Pons (tissue), 1 donor: ENCODE data around the gene NTPCR.
A peak's percentile ranks its signal among the peaks of the same experiment; 100 is the strongest.
"Not testable (repeated sequence)": the region's sequence is repeated elsewhere in the genome, so short reads cannot be mapped to it uniquely, and the experiment has no call there.

Experiments used
- DNase-seq: peaks from one replicate; pipeline ENCODE4 v3.0.0-alpha.2; 2016; ENCODE audit warnings: low spot score

The NTPCR gene

GRCh38 chr1:232950197-232951176, at the start of gene NTPCR:
Gene NTPCR (plus strand): TSS chr1:232950611. CDS start chr1:232950711, 100 bp downstream.
- peak; percentile 88 for DNase-seq

- no peak for DNase-seq
Measured at GRCh38 chr1:232900818-232901217, 49.6 kb upstream of the NTPCR start.

DNA sequence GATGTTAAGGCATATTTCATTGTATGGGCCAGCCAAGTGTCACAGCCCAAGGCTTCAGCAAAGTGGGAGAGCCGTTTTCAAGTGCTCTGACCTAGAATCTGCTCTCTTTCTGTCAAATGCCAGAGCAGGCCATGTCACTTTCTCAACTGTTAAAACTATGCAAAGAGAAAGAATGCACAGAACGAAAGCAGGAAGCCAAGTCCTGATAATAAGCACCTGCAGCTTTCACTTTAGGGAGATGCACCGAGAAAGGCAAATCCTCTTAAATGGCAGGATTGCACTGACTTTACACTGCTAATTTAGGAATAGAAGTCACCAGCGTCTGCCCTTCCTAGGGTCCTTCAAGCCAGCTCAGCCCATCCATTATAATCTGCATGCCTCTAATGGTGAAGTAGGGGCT, 49.2 kb upstream of the NTPCR start:
- DNase-seq = no peak

- DNase-seq = no peak
Measured at GRCh38 chr1:232902774-232903350, 47.5 kb upstream of the NTPCR start.

DNA sequence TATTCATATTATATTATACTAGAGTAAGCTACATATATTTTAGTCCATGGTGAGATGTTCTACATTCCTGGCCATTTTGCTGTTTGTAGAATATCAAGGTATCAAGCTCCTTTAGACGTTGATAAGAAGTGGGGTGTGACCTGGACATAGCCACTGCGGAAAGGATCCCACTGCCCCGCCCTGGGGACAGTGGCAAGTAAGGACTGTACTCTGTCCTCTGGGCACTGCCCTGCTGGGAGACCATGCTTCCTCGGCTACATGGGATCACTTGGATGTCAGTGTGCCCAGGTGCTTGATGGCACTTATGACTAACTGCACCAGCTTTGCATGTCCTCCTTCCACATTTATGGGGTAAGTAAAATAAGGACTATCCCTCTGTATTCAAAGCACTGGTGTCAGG, 46.3 kb upstream of the NTPCR start:
- DNase-seq = no peak

DNA sequence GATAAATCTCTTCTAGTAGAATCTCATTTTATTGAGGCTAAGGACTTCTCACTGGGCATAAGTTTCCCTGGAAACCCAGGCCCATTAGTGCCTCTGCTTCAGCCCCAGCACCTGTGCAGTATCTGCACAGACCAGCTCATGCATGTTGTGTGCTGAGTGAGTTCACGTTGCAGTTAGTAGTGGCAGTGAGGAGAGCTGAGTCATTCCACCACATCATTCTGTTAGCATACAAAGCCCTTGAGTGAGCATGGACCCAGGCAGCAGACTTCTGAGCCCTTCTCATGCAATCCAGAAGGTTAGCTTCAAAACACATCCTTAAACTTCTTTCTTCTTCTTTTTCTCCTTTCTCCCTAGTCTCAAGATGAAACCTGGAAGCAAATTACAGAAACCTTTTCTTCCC, 45.8 kb upstream of the NTPCR start:
- DNase-seq = no peak

DNA sequence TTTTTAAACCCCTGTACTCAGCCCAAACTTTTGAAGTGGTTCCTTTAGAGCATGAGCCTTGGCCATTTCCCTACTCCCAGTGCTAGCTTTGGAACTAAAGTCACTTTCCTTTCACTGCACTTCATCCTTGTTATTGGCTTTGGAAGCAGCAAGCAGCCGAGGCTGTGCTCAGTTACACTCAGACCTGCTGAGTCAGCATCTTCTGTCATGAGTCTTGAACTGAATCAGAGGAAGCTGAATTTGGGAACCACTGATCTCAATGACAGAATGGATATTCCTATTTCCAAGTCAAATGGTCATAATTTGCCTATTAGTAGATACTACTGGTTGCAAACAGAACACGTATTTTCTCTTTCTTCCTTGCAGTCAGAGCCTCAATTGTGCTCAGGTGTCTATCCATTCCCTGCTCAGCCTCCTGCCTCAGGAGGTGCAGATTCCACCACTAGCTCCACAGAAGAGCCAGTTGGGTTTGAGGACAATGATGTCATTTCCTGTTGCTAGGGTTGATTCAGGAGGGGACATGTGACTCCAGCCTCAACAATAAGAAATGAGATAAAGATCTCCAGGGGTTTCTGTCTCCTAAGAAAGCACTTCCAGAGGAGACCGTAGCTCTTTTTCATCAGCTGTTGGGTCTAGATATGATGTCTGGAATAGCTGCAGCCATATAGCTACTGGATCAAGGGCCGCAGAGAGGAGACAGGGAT, 44.9 kb upstream of the NTPCR start:
- DNase-seq = peak; percentile 3

DNA sequence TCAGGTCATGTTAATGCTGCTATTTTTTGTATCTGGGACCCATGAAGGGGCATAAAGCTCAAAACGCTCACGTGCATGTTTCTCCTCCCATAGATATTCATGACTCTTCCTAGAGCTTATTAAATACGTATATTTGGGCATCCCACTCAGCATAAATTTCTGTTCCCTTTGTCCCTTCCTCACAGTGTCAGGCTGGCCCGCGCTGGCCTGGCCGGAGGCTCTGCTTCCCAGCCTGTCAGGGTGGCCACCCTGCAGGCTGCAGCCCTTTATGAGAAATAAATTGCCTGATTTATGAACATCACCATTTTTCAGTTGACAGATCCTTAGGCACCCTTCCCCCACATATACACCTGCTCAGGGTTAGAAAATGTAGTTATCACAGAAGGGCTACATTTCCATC, 44.0 kb upstream of the NTPCR start:
- no peak for DNase-seq

DNA sequence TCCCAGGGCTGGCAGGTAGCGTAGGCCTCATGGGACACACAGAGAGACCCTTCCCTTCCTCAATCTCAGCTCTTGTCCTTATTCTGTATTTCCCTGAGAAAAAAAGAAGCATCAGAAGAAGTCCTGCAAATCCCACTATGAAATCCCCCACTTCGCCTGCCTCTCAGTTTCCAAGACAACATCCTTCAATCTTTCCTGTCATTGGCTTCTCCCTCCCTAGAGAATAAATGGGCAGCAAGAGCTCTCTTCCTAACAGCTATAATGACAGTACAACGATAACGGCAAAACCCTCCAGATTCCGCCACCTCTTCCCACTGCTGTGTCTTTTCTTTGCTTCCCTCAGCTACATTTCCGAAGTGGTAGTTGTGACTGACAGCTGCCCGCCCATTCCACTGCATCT, 41.6 kb upstream of the NTPCR start:
- DNase-seq = no peak

DNA sequence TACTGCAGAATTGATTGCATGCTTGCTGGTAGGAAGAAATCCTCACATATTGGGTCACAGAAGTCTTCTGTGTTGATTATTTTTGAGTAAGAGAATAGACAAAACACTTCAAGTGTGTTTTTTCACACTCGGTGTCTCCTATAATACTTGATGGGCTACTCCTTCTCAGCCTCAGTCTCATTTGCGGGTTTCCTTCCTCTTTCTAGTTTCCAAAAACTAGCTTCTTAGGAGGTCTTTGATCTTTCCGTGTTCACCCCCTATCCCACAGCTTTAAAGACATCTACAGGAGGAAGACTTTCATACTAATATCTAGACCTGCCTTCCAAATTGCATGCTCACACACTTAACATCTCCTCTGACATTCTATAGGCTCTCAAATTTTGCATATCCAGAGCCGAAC, 40.7 kb upstream of the NTPCR start:
- no peak for DNase-seq

DNA sequence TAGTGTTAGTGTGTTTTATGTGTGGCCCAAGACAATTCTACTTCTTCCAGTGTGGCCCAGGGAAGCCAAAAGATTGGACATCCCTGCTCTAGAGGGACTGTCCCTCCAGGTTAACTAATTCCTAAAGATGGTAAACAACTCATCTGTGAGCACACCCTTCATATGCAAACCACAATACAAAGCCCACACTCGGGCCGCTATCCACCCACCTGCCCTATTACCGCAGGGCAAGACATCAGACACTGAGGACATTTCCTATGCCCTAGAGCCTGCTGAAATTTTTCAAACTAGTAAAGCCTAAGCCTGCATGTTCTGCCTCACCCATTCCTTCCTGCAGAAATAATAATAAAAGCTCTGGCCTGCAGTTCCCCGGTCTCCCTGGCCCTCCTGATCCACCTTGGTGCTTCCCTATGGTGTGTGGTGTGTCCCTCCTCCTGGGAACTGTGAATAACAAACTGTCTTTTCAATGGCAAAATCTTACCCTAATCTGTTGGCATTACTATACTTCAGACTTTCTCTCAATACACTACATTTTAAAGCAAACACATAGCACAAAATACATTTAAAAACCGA, 39.3 kb upstream of the NTPCR start:
- no peak for DNase-seq

- DNase-seq = no peak
Measured at GRCh38 chr1:232912845-232913580, 37.4 kb upstream of the NTPCR start.

GRCh38 chr1:232914271-232914670, 36.1 kb upstream of the NTPCR start:
- not testable (repeated sequence) for DNase-seq

DNA sequence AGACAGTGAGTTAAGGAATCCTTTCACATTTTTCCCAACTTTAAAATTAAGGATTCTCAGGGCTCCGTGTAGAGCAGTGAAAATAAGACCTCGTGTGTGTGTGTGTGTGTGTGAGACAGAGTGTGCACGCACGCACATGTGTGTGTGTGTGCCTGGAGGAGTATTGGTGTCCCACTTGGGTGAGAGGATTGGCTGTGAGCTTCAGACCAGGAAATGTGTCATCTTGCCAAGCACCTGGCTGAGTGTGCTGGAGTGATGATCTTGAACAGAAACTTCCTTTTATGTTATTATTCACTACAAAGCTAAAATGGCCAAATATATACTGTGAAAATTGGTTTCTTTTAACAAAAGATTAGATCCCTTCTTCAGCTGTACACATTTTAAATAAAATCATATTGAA, 35.2 kb upstream of the NTPCR start:
- DNase-seq = no peak

- DNase-seq = no peak
Measured at GRCh38 chr1:232917053-232917452, 33.4 kb upstream of the NTPCR start.

- no peak for DNase-seq
Measured at GRCh38 chr1:232921381-232921780, 29.0 kb upstream of the NTPCR start.

DNA sequence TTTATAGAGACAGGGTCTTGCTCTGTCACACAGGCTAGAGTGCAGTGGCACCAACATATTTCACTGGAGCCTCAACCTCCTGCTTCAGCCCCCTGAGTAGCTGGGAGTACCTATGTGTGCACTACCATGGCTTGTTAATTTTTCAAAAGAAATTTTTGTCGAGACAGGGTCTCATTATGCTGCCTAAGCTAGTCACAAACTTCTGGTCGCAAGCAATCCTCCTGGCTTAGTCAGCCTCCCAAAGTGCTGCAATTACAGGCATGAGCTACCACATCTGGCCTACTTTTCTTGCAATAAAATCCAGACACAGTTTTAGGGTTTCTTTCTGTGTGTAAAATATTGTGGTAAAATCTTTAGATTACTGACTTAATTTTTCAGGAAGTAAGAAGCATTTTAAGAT, 27.9 kb upstream of the NTPCR start:
- no peak for DNase-seq

DNA sequence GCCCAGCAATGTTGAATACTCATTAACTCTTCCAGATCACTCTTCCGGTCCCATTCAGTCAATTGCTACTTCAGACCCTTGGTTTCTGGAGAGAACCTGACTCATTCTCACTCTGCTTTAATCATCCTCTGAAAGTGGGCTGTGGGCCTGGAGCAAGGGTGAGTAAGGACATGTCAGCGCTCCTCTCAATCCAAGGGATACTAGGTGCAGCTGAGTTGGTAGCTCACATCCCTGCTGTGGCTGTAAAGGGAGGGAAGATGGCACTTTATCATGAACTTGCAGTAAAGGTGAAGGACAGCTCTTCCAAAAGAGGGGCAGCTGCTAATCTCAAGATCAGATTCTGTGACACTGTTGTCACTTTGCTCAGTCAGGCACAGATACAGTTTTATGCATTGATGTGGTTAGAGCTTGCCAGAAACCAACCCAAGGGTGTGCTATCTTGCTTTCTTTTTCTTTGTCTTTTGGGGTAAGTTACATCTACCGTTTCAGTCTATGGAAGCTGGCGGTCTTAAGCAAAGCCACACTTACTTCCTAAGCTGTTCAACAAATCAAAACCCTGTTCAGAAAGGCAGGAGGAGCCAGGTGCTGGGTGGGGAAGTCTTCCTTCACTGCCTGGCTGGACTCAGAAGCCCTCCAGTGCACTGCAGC, 26.5 kb upstream of the NTPCR start:
- DNase-seq = no peak

- DNase-seq = no peak
Measured at GRCh38 chr1:232924874-232925273, 25.5 kb upstream of the NTPCR start.

- DNase-seq = no peak
Measured at GRCh38 chr1:232925421-232926220, 24.8 kb upstream of the NTPCR start.
